NCI-H510A (cell line): ENCODE measurements around the gene OPRM1.
"Not testable (repeated sequence)": the region's sequence is repeated elsewhere in the genome, so short reads cannot be mapped to it uniquely, and the experiment has no call there.

Source experiments
- DNase-seq: peaks from one replicate; lab custom pipeline; 2025; lab: John Stamatoyannopoulos, UW

The OPRM1 gene

DNA sequence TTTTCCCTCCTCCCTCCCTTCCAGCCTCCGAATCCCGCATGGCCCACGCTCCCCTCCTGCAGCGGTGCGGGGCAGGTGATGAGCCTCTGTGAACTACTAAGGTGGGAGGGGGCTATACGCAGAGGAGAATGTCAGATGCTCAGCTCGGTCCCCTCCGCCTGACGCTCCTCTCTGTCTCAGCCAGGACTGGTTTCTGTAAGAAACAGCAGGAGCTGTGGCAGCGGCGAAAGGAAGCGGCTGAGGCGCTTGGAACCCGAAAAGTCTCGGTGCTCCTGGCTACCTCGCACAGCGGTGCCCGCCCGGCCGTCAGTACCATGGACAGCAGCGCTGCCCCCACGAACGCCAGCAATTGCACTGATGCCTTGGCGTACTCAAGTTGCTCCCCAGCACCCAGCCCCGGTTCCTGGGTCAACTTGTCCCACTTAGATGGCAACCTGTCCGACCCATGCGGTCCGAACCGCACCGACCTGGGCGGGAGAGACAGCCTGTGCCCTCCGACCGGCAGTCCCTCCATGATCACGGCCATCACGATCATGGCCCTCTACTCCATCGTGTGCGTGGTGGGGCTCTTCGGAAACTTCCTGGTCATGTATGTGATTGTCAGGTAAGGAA, at the start of gene OPRM1:
OPRM1 (plus strand) TSS at position 10 of the 612 bp plus-strand sequence; CDS start at position 315, 305 bp downstream.
- peak; percentile 9 for DNase-seq

DNA sequence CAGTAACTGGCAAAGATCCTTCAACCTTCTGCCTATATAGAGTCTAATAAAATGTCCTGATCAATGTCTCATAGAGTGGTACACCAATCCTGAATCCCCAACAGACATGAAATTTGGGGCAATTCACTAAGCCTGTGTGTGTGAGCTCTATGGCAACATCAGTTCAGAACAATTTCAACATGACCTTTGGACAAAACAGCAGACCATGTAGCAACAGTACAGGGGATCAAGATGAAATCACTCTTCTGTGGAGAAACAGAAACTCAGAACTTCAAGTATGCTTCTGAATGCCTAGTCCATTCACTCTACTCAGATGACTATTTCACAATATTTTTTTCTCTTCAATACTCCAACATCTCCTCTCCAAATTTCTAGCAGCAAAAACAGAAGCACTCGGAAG, 49.1 kb upstream of the OPRM1 start:
- no peak for DNase-seq

DNA sequence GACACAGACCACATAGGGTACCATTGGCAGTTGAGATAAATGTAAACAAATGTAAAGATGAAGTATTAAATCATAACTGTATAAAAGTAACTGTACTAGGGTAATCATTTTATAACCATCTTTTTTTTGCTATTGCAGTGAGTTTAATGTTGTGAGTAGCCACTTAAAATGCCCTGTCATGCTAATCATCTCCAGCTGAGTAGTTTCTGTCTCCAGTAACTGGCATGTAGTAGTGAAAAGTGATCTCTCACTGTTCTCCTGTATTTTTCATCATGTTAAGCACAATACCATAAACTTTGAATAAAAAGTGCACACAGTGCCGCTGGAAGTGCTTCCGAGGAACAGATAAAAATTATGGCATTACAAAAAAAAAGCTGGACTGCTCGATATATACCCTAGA, 45.0 kb upstream of the OPRM1 start:
- no peak for DNase-seq

DNA sequence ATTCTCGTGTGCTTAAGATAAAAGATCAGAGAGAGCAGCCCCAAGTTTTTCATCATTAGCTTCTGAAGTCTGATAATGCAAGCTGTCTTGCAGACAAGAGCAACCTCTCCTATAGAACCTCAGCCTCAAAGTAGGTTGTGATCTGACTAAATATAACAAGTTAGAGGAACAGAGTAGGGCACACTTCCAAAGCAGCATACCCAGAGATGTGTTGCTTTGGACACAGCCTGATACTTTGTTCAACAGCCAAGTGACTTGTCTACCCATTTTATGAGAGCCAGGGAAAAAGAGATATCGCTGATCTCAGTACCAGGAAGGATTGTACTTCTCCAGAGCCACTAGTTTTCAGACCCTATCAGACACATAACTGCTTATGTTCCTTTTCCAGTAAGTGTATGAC, 44.2 kb upstream of the OPRM1 start:
- DNase-seq = no peak

DNA sequence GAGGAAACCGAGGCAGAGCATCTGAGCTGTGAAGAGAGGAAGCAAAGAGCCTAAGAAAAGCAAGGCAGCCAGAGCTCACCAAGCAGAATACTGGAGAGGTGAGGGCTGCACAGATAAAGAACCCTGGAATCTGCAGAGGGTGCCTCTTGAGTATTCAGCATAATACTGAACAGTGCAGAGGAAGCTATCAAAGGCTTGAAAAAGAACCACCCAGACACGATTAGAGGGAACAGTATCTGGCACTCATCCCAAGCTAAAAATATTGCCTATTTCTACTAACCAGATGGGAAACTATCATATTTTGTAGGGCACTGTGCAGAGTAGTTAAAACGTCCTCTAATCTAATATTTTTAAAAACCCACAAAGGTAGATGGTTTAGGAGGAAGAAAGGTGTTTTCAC, 41.8 kb upstream of the OPRM1 start:
- no peak for DNase-seq

DNA sequence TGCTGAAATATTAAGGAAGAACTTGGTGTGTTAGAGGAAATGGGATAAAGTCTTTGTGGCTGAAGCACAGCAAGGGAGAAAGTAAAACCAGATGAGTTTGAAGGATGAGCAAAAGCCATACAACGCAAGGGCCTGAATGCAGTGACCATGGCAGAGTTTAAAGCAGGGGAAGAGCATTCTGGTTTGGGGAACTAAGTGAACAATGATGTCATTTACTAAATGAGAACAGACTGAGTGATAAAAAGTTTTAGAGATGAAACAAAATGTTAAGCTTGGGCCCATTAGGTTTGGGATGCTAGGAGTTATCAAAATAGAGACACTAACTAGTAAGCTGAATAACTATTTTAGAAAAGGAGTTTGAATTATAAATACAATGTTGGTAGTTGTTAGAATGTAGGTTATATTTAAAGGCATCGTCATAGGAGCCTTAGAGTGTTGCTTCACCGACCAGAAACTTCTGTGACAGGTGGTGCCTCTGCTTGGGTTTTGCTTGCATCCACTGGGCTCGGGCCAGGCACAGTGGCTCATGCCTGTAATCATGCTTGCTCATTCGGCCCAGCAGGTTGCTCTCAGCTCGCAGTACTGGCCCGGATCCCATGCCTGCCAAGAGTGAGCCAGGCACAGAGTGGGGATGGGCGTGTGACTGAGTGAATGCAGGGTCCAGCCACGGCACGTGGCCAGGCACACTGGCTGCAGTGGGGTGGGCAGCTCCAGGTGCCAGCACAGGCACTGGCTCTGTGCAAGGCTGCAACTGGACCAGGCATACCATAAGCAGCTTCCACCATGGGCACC, 37.4 kb upstream of the OPRM1 start:
- no peak for DNase-seq

DNA sequence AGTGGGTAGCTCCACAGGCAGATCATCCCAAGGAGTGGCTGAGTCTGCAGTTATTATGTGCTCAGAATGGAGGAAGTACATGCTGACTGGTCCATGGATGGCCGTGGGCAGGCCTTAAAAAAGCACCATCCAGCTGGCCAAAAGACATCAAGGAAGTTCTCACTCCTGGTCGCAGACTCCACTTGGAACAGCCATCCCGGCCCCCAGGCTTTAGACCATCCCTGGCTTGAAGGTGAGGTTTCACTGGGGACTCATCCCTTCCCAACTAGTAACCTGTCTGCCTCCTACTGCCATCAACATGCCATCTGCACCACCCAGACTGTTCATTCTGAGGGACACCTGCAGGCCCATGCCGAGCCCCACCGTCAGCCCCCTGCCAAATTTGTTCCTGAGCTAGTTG, 36.1 kb upstream of the OPRM1 start:
- DNase-seq = no peak

DNA sequence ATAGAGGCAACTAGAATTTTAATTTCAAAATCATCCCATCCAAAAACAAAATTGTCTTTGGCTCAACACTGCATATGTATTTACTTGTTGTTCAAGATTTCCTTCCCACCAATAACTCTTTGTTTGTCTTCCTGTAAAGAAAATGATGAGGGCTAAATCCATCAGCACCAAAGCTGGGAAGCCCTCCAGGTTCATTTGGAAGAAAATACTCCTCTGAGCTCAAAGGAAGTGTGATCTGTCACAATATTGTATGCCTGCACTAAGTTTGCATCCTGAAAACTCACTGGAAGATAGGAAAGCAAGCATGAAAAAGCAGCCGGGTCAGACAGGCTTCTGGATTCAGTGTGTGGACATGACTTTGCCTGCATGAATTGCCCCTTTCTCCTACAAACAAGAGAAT, 28.7 kb upstream of the OPRM1 start:
- no peak for DNase-seq

DNA sequence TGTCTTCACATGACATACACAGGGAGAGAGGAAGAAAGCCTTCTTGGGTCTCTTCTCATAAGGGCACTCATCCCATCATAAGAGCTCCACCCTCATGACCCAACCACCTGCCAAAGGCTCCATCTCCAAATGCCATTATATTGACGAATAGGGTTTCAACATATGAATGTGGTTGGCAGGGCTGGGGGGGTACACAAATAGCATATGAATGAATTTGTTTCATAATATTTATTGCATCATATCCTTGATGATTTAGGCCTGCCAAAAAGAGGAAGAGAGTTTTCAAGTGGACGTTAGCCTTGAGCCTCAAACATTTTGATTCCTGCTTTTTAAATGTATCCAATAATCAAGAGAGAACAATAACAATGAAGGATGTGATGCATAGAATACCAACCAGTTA, 26.2 kb upstream of the OPRM1 start:
- DNase-seq = no peak

DNA sequence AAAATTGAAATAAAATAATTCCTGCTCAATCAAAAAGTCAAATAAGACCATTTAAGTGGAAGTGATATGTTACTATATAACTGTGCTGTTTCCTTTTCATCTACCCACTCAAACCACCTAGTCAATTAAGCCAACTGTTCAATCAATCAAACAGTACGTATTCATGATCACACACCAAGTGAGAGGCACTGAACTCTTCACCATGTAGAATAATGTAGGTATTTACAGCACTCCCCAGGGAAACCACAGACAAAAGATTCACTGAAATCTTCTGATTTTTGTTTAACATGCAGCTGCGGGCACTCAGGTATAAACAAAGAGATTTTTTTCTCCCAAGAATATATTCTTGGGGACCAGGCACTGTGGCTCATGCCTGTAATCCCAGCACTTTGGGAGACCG, 21.3 kb upstream of the OPRM1 start:
- no peak for DNase-seq

DNA sequence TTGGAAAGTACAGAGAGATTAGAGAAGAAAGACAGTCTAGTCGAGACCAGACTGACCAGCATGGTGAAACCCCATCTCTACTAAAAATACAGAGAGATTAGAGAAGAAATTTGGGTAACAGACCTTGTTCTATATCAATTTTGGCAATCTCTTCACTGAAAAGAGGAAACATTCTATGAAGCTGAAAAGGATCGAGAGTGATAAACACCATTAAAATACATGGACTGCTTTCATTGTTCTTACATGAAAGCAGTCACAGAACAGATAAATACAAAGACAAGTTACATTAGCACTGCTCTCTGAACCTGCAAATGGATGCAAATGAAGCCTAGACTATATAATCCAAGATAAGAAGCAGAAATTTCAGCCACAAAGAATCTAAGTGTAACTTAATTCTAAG, 8.4 kb upstream of the OPRM1 start:
- DNase-seq = no peak

DNA sequence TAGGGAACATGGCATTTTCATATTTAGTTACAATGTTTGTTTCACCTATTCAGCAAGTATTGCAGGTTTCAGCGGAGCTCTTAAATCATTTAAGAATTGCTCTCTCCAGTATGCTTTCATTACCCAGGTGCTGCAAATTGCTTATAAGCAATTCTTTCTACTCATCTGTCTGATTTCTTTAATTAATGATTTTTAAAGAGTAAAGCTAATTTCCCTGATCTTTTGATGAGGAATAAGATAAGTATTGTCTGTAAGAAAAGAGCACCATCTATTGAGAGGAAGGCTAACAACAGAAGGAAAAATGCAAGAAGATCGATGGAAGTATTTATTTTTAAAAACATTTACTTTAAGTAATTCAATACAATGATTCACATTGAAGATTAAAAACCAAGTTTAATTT, 2.0 kb downstream of the OPRM1 start:
- no peak for DNase-seq

DNA sequence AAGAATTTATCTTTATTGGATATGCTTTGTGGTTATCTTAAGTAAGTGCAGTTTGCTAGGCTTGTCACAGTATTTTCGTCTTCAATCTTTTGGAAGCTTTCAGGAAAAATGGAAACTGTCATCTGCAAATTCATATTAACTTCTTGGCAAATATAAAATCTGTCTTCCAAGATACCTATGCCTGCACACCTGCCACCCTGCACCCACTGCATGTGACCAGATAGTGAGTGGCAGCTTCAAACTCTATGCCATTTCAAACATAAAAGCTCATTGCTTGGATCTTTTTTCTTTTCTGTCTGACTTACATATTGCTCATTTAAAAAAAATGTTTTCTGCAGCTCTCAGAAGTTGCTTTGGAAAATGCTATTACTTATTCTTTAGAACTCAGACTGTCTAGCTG, 14.1 kb downstream of the OPRM1 start:
- no peak for DNase-seq

DNA sequence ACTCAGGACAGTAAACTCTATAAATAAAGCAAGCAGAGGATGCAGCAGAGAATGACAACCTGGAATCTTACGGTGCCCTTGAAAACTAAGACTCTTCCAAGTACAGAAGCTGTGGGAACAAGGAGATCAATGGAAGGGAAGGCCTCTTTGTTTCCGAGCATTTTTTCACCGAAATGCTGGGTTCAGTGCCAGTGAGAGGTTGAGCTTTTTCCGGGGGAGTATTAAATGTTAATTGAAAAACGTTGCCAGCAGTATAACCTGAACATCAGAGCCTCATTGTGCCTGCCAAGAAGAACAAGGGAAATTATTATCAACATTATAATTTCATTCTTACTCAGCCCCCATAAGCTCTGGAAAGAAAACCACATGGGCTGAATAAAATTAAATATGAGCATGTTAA, 17.5 kb downstream of the OPRM1 start:
- no peak for DNase-seq

DNA sequence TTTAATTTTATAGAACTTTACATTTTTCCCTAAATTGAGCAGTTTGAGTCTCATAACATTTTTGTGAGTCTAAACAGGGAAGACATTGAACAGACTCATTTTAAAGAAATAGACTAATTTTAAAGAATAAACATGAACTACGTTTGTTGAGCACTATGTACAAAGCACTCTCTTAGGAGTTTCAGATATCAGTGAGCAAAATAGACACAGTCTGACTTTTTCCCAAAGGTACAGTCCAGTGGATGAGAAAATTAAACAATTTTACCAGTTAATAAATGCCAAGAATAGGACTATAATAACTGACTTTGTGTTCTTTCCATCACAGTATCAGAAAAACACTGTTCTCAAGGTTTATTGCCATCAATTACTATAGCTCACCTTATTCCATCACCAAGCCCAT, 18.1 kb downstream of the OPRM1 start:
- DNase-seq = no peak

DNA sequence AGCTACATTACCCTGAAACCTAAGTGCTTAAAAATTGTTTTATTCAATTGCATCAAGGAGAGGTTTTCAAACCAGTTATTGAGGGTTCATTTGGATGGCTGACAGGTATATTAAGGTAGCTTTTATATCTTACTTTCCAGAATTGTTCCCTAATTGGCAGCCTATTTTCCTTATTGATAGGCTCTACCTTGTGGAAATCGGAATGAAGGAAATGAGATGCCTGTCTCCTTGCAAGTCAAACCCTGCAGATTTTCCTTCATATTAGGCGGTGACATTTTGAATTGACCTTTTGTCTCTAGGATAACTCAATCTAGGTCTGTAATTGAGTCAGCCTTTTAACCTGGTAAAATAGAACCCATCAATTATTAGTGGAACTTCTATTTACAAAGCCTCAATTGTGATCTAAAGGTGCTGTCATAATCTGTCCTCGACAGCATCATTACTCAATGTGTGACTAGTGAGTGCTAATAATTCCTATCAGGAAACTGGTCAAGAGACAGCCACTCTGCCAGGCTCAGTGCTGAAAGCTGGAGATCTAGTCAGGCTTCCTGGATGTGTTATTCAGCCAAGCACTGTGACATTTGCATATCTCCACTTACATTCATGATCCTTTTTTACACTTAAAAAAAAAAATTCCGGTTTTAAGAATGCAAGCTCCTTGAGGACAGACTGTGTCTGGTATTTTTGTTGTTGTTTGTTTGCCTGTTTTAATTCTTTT, 20.1 kb downstream of the OPRM1 start:
- DNase-seq = no peak

DNA sequence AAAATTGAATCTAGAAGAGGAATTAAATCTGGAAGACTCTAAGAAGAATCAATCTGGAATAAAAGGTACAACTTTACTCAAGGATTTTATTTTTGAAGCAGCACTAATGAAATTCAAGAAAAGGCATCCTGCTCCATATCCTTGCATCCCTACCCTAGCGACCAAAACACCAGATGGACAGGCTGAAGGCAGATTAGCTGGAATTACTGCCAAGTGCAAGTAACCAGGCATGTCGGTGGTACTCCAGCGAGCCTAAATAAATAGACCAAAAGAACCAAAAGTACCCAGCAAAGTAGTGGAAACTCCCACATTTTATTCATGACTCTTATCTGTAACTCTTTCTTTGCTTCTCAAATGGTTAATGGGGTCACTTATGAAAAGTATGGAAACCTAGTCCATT, 21.0 kb downstream of the OPRM1 start:
- no peak for DNase-seq

DNA sequence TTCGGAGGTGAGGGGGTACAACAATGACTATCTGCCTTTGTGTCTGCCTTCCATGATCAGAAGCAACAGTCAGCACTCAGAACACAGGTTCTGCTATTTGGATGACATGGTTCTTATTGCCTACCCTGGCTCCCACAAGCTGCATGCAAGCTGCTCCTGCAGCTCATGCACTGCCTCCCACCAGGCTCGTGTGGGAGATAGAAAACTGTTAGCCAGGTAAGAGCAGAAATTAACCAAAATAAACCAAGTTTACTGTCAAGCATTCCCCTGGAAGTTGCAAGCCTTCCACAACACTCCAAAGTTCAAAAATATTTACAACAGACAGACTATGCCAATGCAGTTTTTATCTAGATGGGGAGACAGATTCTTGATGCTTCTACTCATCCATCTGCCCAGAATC, 31.0 kb downstream of the OPRM1 start:
- no peak for DNase-seq

DNA sequence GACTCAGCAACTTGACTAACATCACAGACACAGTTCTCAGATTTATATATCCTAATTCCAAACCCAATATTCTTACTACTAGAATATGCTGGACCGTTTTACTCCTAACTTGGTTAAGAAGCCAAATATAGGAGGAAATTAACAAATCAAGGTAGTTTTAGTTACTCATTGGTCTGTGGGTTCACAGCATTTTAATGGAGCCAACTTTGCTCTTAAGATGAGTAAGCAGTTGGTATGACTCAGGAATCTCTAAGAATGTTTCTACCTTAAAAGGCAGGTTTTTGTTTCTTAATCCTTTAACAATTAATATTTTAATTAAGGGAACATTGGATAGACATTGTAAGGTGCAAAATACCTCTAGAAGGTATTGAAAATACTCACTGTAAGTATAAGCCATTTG, 31.6 kb downstream of the OPRM1 start:
- DNase-seq = no peak

DNA sequence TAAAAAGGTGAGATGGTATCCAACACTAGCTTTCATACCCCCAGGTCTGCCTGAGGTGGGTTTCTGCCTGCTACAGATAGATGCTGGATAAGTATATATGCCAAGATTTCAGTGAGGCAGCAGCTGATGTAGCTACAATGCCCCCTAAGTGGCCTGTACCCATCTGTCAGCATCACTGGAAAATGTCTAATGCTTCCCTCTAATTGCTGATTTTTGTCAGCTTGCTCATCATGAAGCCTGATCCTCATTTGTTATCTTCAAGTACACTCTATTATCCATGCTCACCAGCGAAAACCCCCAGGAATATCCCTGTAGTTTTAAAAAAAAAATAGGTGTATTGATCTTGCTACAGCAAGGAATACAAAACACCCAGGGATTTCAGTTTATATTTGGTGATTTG, 32.2 kb downstream of the OPRM1 start:
- no peak for DNase-seq

DNA sequence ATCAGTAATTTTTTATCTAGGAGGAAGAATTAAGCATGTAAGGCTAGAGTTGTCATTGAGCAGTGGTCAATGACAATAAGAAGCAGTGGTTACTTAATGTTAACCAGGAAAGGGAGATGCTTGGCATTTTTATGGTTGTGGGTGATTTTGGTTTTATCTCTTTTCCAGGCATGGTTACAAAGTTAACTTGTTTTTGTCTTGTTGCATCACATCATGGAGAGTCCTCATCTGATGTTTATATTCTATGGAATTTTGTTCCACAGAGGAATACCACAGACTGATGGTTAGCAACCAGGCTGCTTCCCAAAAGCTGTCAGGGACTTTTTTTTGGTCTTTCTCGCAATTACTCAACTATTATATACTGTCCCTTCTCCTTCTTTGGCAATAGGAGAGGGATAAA, 32.7 kb downstream of the OPRM1 start:
- DNase-seq = no peak

DNA sequence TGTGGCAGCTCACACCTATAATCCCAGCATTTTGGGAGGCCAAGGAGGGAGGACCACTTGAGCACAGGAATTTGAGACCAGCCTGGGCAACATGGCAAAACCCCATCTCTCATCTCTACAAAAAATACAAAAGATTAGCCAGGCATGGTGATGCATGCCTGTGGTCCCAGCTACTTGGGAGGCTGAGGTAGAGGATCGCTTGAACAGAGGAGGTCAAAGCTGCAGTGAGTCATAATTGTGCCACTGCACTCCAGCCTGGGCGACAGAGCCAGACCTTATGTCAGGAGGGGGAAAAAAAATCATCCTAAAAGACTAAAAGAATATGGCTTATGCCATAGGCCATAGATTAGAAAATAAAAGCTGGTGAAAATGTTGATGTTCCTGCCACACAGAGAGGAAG, 39.6 kb downstream of the OPRM1 start:
- not testable (repeated sequence) for DNase-seq

DNA sequence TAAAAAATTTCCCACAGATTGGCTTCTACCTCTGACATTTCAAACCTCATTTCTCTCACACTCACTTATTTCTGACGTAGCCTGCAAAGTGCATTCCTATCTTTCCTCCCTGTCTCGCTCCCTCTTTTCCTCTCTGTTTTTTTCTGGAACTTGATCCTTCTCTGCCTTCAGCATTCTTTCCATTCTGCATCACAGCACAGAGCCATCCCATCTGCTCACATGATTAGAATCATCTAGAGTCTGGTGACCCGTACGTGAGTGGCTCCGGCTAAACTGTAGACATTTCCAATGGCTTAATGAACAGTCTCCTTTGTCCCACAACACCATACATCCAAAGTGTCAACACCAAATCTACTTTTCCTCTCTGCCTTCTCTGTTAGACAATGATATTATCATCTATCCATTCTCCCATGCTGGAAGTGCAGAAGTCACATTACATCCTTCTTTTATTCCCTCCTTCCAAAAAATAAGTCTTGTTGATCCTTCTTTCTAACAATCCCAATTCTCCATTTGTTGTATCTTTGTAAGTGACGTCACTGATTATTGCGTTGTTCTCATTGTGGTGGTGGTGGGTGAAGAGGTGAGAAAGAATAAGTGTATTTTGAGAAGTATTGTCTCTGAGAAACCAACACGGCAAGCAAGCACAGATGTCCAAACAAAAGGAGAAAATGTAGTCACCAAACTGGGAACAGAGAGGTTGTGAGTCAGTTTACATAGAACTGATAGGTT, 41.6 kb downstream of the OPRM1 start:
- no peak for DNase-seq
